HEK293 (cell line): ENCODE results near the gene HACD3.

Experiments used
- CTCF ChIA-PET: fragments of 350-600 bp; formaldehyde crosslinking; extraction: SDS; loops from one replicate; lab custom pipeline; 2021; ENCODE audit warnings: antibody characterized with exemption; lab: Yijun Ruan, JAX
- POLR2A ChIA-PET: fragments of 300-600 bp; formaldehyde crosslinking; extraction: SDS; loops from one replicate; lab custom pipeline; 2020; ENCODE audit warnings: antibody characterized with exemption, inconsistent platforms; lab: Yijun Ruan, JAX
- H3K27ac ChIP-seq: fragments of 200-500 bp; sonication (Bioruptor generic); 2 replicates; pipeline ENCODE4 v1.5.1; 2014; ENCODE audit warnings: low read depth, low read length, control low read depth, inconsistent platforms; ENCODE audit errors: extremely low read depth
- H3K36me3 ChIP-seq, 2 experiments: fragments of 200-500 bp in 1 of 2; sonication (Bioruptor generic) in 1 of 2; 1 replicate in 1 of 2; 2 replicates in 1 of 2; pipeline ENCODE4 v1.5.1; 2014 to 2017; ENCODE audit warnings: inconsistent platforms in 2 of 2, low read length in 2 of 2; ENCODE audit not compliant: control insufficient read depth in 2 of 2, insufficient read depth in 1 of 2
- H3K4me1 ChIP-seq: fragments of 200-500 bp; sonication (Bioruptor generic); 2 replicates; pipeline ENCODE4 v1.5.1; 2014; ENCODE audit warnings: mild to moderate bottlenecking, low read length, inconsistent platforms; ENCODE audit not compliant: control insufficient read depth, insufficient read depth
- H3K4me3 ChIP-seq: 2 replicates; pipeline ENCODE4 v1.5.1; 2011; ENCODE audit warnings: low read depth, mild to moderate bottlenecking, control low read depth, low read length, moderate library complexity
- H3K9me3 ChIP-seq: fragments of 200-500 bp; sonication (Bioruptor generic); 2 replicates; pipeline ENCODE4 v1.5.1; 2014; ENCODE audit warnings: low read depth, low read length, inconsistent platforms; ENCODE audit not compliant: control insufficient read depth, insufficient read depth
- AEBP2 ChIP-seq: fragments of 450-650 bp; formaldehyde crosslinking; IDR thresholded peaks from 2 replicates; pipeline ENCODE4 v1.5.1; 2016; ENCODE audit warnings: missing biosample characterization, missing genetic modification characterization, borderline replicate concordance
- KLF10 ChIP-seq: fragments of 450-650 bp; IDR thresholded peaks from 2 replicates; pipeline ENCODE4 v1.5.1; 2018; ENCODE audit warnings: missing biosample characterization, mild to moderate bottlenecking, missing genetic modification characterization
- PRDM1 ChIP-seq: fragments of 450-650 bp; formaldehyde crosslinking; IDR thresholded peaks from 2 replicates; pipeline ENCODE4; 2016; ENCODE audit warnings: missing biosample characterization, missing genetic modification characterization
- SALL2 ChIP-seq: fragments of 450-650 bp; formaldehyde crosslinking; IDR thresholded peaks from 2 replicates; pipeline ENCODE4 v1.5.0; 2017; ENCODE audit warnings: missing biosample characterization, mild to moderate bottlenecking, missing genetic modification characterization, borderline replicate concordance
- SP7 ChIP-seq: fragments of 450-650 bp; formaldehyde crosslinking; IDR thresholded peaks from 2 replicates; pipeline ENCODE4 v1.5.1; 2016; ENCODE audit warnings: missing biosample characterization, missing genetic modification characterization
- ZFP37 ChIP-seq: fragments of 450-650 bp; formaldehyde crosslinking; IDR thresholded peaks from 2 replicates; pipeline ENCODE4 v1.5.1; 2016; ENCODE audit warnings: missing biosample characterization, missing genetic modification characterization
- ZFP69B ChIP-seq: fragments of 450-650 bp; formaldehyde crosslinking; IDR thresholded peaks from 2 replicates; pipeline ENCODE4 v1.5.1; 2016; ENCODE audit warnings: missing biosample characterization, missing genetic modification characterization
- ZNF146 ChIP-seq: fragments of 450-650 bp; formaldehyde crosslinking; IDR thresholded peaks from 2 replicates; pipeline ENCODE4 v1.5.1; 2016; ENCODE audit warnings: missing biosample characterization, missing genetic modification characterization
- ZNF24 ChIP-seq: fragments of 450-650 bp; formaldehyde crosslinking; IDR thresholded peaks from 2 replicates; pipeline ENCODE4 v1.5.1; 2016; ENCODE audit warnings: missing biosample characterization, missing genetic modification characterization
- ZNF280D ChIP-seq: fragments of 450-650 bp; formaldehyde crosslinking; IDR thresholded peaks from 2 replicates; pipeline ENCODE4 v1.5.1; 2016; ENCODE audit warnings: missing biosample characterization, missing genetic modification characterization
- ZNF335 ChIP-seq: fragments of 450-650 bp; formaldehyde crosslinking; conservative IDR thresholded peaks from 2 replicates; pipeline ENCODE4 v1.5.1; 2016; ENCODE audit warnings: missing biosample characterization, missing genetic modification characterization
- ZNF391 ChIP-seq: fragments of 450-650 bp; formaldehyde crosslinking; IDR thresholded peaks from 2 replicates; pipeline ENCODE4 v1.5.1; 2016; ENCODE audit warnings: low read depth, missing biosample characterization, missing genetic modification characterization, borderline replicate concordance
- ZNF394 ChIP-seq: fragments of 450-650 bp; formaldehyde crosslinking; IDR thresholded peaks from 2 replicates; pipeline ENCODE4 v1.5.1; 2016; ENCODE audit warnings: missing biosample characterization, missing genetic modification characterization, mild to moderate bottlenecking, moderate library complexity, borderline replicate concordance
- ZNF521 ChIP-seq: fragments of 450-650 bp; formaldehyde crosslinking; IDR thresholded peaks from 2 replicates; pipeline ENCODE4 v1.5.1; 2017; ENCODE audit warnings: missing biosample characterization, mild to moderate bottlenecking, missing genetic modification characterization
- ZNF621 ChIP-seq: fragments of 450-650 bp; formaldehyde crosslinking; IDR thresholded peaks from 2 replicates; pipeline ENCODE4 v1.5.1; 2017; ENCODE audit warnings: missing biosample characterization, missing genetic modification characterization
- ZNF623 ChIP-seq: fragments of 450-650 bp; formaldehyde crosslinking; IDR thresholded peaks from 2 replicates; pipeline ENCODE4 v1.5.1; 2016; ENCODE audit warnings: missing biosample characterization, missing genetic modification characterization
- ZNF629 ChIP-seq: fragments of 450-650 bp; formaldehyde crosslinking; IDR thresholded peaks from 2 replicates; pipeline ENCODE4 v1.5.1; 2017; ENCODE audit warnings: missing biosample characterization, missing genetic modification characterization
- ZNF654 ChIP-seq: fragments of 450-650 bp; formaldehyde crosslinking; IDR thresholded peaks from 2 replicates; pipeline ENCODE4 v1.5.1; 2016; ENCODE audit warnings: low read depth, missing biosample characterization, missing genetic modification characterization
- ZNF664 ChIP-seq: fragments of 450-650 bp; formaldehyde crosslinking; IDR thresholded peaks from 2 replicates; pipeline ENCODE4 v1.5.1; 2016; ENCODE audit warnings: missing biosample characterization, missing genetic modification characterization
- ZNF692 ChIP-seq: fragments of 450-650 bp; formaldehyde crosslinking; IDR thresholded peaks from 2 replicates; pipeline ENCODE4 v1.5.1; 2016; ENCODE audit warnings: missing biosample characterization, missing genetic modification characterization
- ZNF704 ChIP-seq: fragments of 450-650 bp; formaldehyde crosslinking; IDR thresholded peaks from 2 replicates; pipeline ENCODE4 v1.5.1; 2016; ENCODE audit warnings: missing biosample characterization, missing genetic modification characterization
- ZNF707 ChIP-seq: fragments of 450-650 bp; formaldehyde crosslinking; IDR thresholded peaks from 2 replicates; pipeline ENCODE4 v1.5.1; 2016; ENCODE audit warnings: missing biosample characterization, missing genetic modification characterization
- ZNF785 ChIP-seq: fragments of 450-650 bp; formaldehyde crosslinking; IDR thresholded peaks from 2 replicates; pipeline ENCODE4 v1.5.1; 2016; ENCODE audit warnings: missing biosample characterization, missing genetic modification characterization
- ZSCAN23 ChIP-seq: fragments of 450-650 bp; formaldehyde crosslinking; IDR thresholded peaks from 2 replicates; pipeline ENCODE4 v1.5.1; 2016; ENCODE audit warnings: missing biosample characterization, missing genetic modification characterization
- TF ChIP-seq, protein P1 (sequence below): fragments of 450-650 bp; formaldehyde crosslinking; IDR thresholded peaks from 2 replicates; pipeline ENCODE4 v1.5.1; 2016; ENCODE audit warnings: missing biosample characterization, missing genetic modification characterization
- TF ChIP-seq, protein P2 (sequence below): fragments of 450-650 bp; formaldehyde crosslinking; IDR thresholded peaks from 2 replicates; pipeline ENCODE4 v1.5.1; 2017; ENCODE audit warnings: missing biosample characterization, missing genetic modification characterization

Gene HACD3

GRCh38 chr15:65621638-65622037, 91.4 kb downstream of the HACD3 start, which contains the start of gene SLC24A1:
Gene SLC24A1 (plus strand): TSS chr15:65621938. CDS start chr15:65624081, 2,143 bp downstream.
- Histone ChIP-seq H3K27ac (no peak within 1 kb of the TSS), H3K4me1 (no peaks in the 10 kb centered on the region), H3K4me3 (no peak within 1 kb of the TSS), H3K9me3 (no peaks in the 10 kb centered on the region), H3K36me3 (peaks cover 0 to 25% of the 10 kb centered on the region in 2 experiments; a peak in 1 of 3 replicates)
- POLR2A ChIA-PET = interaction anchor here (0.8 to 2.1 kb wide), 2 partner anchors 11 to 105 kb away, joined by 7 to 11 read pairs; partner anchors contain the start of gene INTS14
- CTCF ChIA-PET = interaction anchor here (1.3 to 2.9 kb wide), 2 partner anchors 11 to 17 kb away, joined by 4 to 9 read pairs; partner anchors contain the start of gene INTS14
- TF ChIP-seq PRDM1 (tag by site-specific recombination) (no peak), ZNF629 (tag by site-specific recombination) (no peak), ZNF707 (tag by site-specific recombination) (no peak), ZNF692 (no peak), SP7 (no peak), AEBP2 (tag by site-specific recombination) (no peak), ZSCAN23 (tag by site-specific recombination) (no peak), ZNF146 (tag by site-specific recombination) (no peak), ZNF621 (tag by site-specific recombination) (no peak), ZNF24 (tag by site-specific recombination) (no peak), ZFP37 (tag by site-specific recombination) (no peak), ZNF335 (tag by site-specific recombination) (no peak), ZNF704 (no peak), ZNF654 (tag by site-specific recombination) (no peak), ZNF394 (tag by site-specific recombination) (no peak)
- TF ChIP-seq, protein P1, sequence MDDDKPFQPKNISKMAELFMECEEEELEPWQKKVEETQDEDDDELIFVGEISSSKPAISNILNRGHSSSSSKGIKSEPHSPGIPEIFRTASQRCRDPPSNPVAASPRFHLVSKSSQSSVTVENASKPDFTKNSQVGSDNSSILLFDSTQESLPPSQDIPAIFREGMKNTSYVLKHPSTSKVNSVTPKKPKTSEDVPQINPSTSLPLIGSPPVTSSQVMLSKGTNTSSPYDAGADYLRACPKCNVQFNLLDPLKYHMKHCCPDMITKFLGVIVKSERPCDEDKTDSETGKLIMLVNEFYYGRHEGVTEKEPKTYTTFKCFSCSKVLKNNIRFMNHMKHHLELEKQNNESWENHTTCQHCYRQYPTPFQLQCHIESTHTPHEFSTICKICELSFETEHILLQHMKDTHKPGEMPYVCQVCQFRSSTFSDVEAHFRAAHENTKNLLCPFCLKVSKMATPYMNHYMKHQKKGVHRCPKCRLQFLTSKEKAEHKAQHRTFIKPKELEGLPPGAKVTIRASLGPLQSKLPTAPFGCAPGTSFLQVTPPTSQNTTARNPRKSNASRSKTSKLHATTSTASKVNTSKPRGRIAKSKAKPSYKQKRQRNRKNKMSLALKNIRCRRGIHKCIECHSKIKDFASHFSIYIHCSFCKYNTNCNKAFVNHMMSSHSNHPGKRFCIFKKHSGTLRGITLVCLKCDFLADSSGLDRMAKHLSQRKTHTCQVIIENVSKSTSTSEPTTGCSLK = no peak
- TF ChIP-seq, all 188 proteins: peak for 0

- ChIA-PET CTCF (interaction anchor here (1.0 to 2.9 kb wide), 2 partner anchors 12 to 16 kb away, joined by 3 to 9 read pairs; partner anchors contain the start of gene INTS14), POLR2A (no interaction called here)
- peaks cover 0 to 25% of the 10 kb centered on the region in 2 experiments; a peak in 1 of 3 replicates for H3K36me3 ChIP-seq
- TF ChIP-seq ZNF664 (tag by site-specific recombination) (no peak), ZNF785 (no peak), ZFP69B (tag by site-specific recombination) (no peak), ZSCAN23 (tag by site-specific recombination) (no peak), ZNF280D (tag by site-specific recombination) (no peak), KLF10 (tag by site-specific recombination) (no peak), ZNF521 (no peak), ZNF391 (tag by site-specific recombination) (no peak), SALL2 (tag by site-specific recombination) (no peak), ZNF623 (tag by site-specific recombination) (no peak)
- TF ChIP-seq, protein P2, sequence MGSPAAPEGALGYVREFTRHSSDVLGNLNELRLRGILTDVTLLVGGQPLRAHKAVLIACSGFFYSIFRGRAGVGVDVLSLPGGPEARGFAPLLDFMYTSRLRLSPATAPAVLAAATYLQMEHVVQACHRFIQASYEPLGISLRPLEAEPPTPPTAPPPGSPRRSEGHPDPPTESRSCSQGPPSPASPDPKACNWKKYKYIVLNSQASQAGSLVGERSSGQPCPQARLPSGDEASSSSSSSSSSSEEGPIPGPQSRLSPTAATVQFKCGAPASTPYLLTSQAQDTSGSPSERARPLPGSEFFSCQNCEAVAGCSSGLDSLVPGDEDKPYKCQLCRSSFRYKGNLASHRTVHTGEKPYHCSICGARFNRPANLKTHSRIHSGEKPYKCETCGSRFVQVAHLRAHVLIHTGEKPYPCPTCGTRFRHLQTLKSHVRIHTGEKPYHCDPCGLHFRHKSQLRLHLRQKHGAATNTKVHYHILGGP = no peak
These were observed 92.8 kb downstream of the HACD3 start for GRCh38 chr15:65623103-65623502.

More at GRCh38 chr15:65623103-65623502, 92.8 kb downstream of the HACD3 start:
- Histone ChIP-seq H3K9me3 (no peaks in the 10 kb centered on the region), H3K27ac (no peak overlapping the region), H3K4me3 (no peak overlapping the region), H3K4me1 (no peaks in the 10 kb centered on the region)
